Right renal pelvis (tissue), 4 donors: ENCODE data around the gene SFMBT2. TPM values are rescaled to one million over a fixed set of nuclear protein-coding genes. Genes with fewer than 3 reads are reported as not detected.

Source experiments
- DNase-seq, 4 donors: peaks; one replicate each; pipeline ENCODE4 v3.0.0-alpha.2; 2013; ENCODE audit warnings: low read depth in 4 of 4, low spot score in 3 of 4, missing footprints in 1 of 4
- polyA plus RNA-seq, 4 donors: library from polyadenylated mRNA; unstranded; fragments of 120-200 nt; gene quantifications; one replicate each; pipeline ENCODE4 v1.2.1, GENCODE V29; 2013; ENCODE audit not compliant: insufficient read length in 4 of 4

The SFMBT2 gene
- polyA plus RNA-seq, 4 donors: 6.4 to 7.6 (median 6.8) TPM

GRCh38 chr10:7275761-7276440, 134.9 kb downstream of the SFMBT2 start:
- no peak for DNase-seq

GRCh38 chr10:7274293-7274692, 136.5 kb downstream of the SFMBT2 start:
- no peak for DNase-seq

DNA sequence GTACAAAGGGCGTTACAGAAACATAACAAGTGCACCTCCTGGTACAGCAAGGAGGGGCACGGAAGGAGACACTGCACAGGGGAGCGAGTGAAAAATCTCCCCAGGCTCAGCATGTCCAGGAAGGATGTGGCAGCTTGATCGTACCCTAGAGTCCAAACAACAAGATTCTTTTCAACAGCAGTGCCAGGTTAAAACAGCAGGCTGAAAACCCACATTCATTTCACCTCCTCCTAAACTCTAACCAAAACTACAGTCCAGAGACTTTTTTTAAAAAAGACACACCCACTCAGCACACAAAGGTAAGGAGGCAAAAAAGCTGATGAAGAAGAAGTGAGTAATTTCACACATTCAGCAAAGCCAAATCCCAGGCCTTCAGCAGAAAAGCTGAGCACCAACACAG, 138.8 kb downstream of the SFMBT2 start:
- no peak for DNase-seq

DNA sequence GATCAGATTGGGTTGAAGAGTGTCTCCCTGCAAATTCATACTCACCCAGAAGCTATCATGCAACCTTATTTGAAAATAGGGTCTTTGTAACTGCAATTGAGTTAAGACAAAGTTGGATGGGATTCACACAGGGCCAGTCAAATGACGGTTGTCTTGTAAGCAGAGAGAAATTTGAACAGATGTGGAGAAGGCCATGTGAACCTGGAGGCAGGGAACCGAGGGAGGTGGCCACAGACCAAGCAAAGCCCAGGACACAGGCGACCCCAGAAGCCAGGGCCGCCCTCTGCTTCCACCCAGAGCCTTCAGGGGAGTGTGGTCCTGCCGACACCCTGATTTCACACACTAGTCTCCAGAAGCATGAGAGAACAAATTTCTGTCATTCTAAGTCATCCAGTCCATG, 140.8 kb downstream of the SFMBT2 start:
- no peak for DNase-seq

GRCh38 chr10:7267142-7267541, 143.7 kb downstream of the SFMBT2 start:
- no peak for DNase-seq

DNA sequence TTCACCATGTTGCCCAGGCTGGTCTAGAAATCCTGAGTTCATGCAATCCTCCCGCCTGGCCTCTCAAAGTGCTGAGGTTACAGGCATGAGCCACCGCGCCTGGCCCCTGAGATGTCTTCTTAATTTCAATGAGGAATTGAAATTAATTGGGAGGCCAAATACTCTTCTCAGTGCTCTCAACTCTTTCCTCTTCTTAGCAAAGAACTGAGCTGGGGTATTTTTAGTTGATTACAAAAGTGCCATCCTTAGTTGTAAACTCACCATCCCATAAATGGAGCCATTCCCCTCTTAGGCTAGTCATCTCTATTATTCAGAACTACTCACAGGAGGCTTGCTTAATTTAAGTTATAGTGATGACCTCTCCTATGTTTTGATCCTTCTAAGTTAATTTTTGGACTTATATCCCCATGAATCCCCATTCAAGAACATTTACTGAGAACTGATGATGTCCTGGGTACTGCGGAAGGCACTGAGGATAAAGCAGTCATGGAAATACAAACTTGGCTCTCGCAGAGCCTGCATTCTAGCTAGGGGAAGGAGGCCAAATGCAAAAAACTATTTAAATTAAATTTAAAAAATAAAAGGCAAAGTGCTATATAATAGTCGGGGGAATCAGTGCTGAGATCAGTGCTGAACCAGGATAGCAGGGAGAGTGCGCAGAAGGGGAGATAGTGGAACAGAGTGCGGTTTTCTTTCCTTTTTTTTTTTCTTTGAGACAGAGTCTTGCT, 145.3 kb downstream of the SFMBT2 start:
- no peak for DNase-seq

GRCh38 chr10:7264313-7264756, 146.5 kb downstream of the SFMBT2 start:
- no peak for DNase-seq

GRCh38 chr10:7263616-7264015, 147.2 kb downstream of the SFMBT2 start:
- no peak for DNase-seq

DNA sequence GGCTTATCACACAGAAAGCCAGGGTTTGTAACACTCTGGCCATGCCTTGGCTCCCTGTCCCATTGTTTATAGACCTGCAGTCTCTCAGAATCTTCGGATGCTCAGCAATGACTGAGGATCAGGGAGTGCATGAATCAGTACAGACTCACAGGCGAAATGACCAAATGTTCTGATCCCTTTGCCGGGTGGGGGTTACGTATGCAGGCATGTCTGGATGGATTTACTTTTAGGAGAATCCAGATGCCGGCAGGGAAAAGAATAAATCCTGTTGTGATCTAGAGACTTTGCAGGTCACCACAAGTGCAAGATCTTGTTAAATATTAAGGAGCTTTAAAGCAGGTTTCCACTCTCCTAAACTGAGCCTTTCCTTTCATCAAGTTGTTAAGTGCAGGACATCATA, 149.5 kb downstream of the SFMBT2 start:
- no peak for DNase-seq

- DNase-seq: no peak
Measured at GRCh38 chr10:7260912-7261311, 149.9 kb downstream of the SFMBT2 start.

DNA sequence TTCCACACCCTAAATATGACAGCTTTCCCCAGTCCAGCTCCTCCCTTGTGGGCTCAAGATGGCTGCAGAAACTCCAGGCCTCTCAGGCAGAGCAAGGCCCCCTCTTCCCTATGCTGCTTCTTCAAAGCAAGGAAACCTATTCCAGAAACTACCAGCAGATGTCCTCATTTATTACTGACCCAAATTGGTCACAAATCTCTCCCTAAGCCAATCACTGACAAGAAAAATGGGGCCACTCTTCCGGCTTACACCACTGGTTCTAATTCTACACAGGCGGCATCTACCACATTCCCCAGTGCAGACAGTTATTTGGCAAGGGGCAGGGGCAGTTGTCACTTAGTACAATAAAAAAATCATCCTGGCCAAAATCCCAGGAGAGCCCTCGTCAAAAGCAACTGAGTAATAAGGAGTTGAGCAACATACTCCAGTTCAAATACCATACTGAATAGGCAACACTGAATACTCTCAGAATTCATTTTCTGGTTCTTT, 150.4 kb downstream of the SFMBT2 start:
- peak; percentile 52 to 70 (median 68) for DNase-seq

GRCh38 chr10:7258948-7259523, 151.8 kb downstream of the SFMBT2 start:
- no peak for DNase-seq

- no peak for DNase-seq
Measured at GRCh38 chr10:7255517-7255916, 155.3 kb downstream of the SFMBT2 start.

DNA sequence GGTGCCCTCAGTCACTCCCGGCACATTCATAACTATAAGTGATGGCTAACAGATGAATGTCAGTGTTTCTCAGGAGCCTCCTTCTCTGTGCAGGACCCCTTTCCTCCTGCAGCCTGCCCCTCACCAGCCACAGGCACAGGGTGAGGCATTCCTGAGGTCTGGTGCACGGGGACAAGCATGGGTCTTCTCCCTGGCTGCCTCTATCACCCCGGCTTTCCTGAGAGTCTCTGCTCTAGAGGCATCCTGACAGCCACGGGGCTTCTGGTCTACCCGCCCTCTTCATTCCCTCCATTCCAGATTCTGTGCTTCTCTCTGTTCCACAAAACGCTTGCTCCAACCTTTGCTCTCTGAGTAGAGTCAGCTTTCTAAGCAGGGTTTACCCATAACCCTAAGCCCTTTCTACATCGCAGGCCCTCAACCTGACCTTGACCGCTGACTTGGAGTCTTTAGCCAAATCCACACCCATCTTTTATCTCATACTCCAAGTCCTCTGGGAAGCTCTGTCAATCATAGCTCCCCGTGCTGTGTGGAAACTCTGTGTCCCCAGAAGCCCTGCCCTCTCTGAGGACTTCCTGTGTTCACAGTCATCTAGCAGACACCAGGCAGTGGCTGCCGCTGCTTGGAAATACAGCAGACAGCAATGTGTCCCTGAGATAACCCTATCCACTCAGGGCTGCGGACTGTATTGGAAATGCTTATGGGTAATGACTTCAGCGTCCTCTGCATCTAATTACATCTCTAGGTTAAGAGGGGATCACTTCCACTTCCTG, 159.0 kb downstream of the SFMBT2 start:
- no peak for DNase-seq

GRCh38 chr10:7250236-7250635, 160.6 kb downstream of the SFMBT2 start:
- DNase-seq: no peak

DNA sequence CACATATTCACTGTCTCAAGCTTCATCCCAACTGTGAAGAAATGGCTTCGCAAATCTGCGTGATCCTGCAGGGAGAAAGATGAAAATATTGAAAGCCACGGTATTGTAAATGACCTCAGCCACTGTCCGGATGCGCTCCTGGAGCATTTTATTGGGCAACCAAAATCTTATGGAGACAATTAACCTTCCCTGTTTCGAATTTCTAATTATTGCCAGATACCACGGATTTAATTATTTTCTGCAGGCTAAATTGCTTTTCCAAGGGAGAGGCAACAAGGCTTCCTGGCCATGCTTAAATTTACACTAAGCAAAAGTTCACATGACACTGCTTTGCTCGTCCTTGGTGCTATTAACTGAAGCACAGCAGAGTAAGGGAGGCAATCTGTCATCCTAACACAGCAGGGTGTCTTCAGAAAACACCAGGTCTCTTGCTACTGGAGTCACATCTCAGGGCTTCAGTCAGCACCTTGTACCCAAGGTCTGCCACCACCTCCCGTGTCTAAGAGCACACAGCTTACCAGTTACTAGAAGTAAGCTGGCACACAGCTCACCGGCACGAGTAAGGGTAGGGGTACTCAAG, 162.2 kb downstream of the SFMBT2 start:
- DNase-seq: no peak

GRCh38 chr10:7248148-7248547, 162.7 kb downstream of the SFMBT2 start:
- no peak for DNase-seq

DNA sequence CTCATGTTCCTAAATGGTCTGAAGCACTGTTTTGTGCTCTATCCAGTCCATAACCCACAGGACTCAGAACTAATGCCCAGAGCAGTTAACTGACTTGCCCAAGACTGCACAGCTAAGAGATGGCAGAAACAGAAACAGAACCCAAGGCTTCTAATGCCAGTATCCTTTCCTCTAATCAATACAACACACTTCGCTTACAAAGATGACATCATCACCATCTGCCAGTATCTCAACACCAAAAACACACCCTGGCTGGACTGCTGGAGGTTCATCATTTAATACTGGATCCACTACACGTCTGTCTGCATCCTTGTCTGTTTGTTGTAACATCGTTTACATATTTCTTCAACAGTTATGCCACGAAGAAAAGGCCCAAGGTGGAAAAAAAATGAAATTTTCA, 165.3 kb downstream of the SFMBT2 start:
- no peak for DNase-seq

GRCh38 chr10:7243873-7244272, 167.0 kb downstream of the SFMBT2 start:
- DNase-seq: no peak

DNA sequence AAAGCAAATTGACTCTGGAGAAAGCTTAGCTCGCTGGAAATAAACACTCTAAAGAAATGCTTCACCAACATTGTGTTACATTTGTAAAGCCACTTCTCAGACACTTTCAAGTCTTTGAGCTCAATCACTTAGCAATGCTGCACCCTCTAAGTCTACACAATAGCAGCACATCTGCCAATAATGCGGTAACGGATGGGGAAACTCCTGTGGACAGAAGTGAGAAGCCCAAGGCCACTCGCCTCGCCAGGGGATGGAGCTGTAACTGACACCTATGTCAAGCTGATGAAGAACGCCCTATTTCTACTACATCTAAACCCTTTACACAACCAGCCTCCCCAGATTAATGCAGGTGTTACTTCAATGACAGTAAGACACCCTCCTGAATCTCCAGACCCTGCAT, 167.7 kb downstream of the SFMBT2 start:
- no peak for DNase-seq
